Pons (tissue), 1 donor: ENCODE results near the gene CUX1.

Experiments
- DNase-seq: peaks from one replicate; pipeline ENCODE4 v3.0.0-alpha.2; 2016; ENCODE audit warnings: low spot score

Gene CUX1

GRCh38 chr7:101937717-101938514 lies 120.5 kb downstream of the CUX1 start:
- DNase-seq: no peak

DNA sequence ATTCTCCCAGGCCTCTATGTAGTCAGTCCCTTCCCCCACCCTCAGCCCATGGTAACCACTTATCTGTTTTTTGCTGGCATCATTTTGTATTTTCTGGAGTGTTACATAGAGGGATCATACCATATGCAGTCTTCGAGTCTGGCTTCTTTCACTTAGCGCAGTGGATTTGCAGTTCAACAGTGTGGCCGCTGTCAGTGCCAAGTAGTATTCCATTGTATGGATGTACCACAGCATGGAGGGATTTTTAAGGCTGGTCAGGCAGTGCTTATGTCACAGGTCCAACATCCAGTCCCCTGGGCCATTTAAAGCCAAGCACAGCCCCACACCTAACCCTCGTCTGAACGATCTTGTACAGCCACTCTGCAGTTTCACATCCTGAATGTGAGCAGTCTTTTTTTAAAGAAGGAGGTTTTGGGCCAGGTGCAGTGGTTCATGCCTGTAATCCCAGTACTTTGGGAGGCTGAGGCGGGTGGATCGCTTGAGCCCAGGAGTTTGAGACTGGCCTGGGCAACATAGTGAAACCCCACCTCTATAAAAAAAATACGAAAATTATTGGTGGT lies 121.8 kb downstream of the CUX1 start:
- no peak for DNase-seq

GRCh38 chr7:101940151-101940550 lies 122.7 kb downstream of the CUX1 start:
- DNase-seq: no peak

DNA sequence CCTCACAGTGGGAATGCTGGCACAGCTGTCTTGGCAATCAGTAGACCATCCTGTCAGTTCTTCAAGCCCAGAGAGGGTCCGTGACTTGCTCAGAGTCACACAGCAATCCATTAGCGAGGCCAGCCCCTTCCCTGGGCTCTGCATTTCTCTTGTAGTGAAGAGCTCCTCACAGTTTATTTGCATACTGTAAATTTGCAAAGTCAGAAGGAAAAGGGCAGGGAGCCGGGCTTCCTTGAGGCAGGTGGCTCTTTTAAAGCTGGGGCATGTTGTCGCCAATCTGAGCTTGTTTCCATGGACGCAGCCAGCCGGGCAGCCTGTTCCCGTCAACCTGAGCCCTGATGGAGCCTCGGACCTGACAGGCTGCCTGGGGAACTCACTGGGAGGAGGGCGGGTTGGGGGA lies 123.4 kb downstream of the CUX1 start:
- DNase-seq: no peak

DNA sequence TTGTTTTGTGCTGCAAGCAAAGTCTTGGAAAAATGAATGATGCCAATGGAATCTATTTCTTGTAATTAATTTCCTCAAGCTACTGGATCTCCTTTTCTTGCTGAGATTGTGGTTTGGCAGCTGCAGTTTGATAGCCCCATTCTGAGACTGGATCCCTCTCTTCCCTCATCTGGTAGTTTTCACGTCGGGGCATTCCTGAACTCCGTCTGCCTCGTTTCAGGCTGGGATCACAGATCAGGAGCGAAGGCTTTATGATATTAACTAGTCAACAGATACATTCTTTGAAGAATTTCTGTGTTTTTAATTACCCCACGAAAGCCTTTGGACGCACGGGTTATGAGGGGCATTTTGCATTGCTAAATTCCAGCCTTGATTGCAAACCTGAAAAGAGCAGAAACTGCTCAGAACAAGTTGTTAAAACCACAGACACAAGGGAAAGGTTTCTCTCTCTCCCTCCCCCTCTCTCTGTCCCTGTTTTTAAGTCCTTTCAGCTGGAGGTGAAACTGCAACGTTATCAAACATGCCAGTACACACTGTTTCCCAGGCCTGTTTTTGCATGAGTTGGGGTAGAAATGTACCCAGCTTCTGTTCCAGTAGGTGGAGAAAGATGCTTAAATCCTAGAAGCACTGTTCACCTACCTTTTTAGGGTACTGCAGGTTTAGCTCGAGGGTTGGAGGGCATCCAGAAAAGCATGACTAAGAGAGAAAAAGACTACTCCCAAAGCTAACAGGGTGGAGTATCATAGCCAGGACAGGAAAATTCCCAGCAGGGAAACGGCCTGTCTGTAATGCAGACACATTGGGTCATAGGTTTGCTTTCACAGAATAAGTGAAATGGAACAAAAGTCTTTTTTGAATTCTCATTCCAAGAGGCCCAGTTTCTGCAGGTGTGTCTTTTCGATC lies 124.3 kb downstream of the CUX1 start:
- DNase-seq: no peak

GRCh38 chr7:101942603-101943210 lies 125.3 kb downstream of the CUX1 start:
- no peak for DNase-seq

DNA sequence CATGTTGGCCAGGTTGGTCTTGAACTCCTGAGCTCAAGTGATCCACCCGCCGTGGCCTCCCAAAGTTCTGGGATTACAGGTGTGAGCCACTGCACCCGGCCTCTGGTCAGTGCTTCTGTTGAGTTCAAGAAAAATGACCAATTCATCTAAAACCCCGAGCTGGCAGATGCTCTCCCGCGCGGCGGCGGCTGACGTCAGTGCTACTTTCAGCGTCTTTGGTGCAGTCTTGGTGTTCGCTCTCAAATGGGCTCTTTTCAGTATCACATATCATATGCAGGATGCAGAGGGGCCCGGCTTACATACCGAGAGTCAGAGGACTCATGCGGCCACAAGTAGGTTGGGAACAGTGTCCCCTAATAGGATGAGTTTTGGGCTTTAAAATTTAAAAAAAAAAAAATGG lies 125.9 kb downstream of the CUX1 start:
- DNase-seq: no peak

DNA sequence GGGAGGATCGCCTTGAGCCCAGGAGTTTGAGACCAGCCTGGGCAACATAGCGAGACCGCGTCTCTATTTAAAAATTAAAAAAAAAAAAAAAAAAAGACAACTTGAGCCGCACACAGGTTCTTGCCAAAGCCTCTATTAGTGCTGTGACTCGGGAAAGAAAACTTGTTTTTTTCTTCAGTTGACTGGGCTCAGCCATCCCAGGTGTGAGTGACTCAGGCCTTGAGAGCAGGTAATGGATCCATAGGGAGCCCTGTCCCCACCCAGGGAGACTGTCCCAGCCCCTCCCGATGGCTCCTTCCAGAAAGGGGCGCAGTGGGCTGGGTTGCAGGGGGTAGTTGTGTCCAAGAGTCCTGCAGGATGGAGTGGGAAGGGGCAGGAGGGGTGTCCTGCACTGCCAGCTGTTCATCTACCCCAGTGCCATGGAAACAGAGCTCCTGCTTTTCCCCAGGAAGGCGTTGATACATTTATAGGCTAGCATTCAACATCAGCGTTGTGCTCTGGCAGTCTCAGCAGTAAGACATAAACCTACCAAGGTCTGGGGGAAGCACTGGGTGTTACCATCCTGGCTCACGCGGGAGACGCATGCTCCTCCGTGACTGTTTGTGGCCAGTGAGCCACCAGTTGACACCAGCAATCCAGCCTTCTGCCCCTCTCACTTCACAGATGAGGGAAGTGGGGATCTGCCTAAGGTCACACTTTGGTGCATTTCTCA lies 126.6 kb downstream of the CUX1 start:
- DNase-seq: no peak

DNA sequence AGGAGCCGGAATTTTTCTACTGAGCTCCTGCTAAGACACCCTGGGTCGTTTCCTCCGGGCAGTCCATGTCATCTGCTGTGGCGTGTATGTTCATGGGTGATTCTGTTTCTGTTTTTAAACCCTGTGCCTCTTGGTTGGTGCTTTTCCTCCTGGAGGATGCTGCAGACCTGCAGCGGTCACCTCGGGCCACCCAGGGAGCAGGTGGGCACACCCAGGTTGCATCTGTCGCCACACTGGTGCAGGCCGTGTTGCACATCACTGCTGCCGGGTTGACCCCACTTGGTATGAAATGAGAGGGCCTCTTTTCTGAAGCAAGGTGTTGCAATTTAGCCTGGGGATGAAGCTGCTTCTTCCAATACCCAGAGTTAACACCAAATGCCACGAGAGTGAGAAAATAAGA lies 127.2 kb downstream of the CUX1 start:
- no peak for DNase-seq

DNA sequence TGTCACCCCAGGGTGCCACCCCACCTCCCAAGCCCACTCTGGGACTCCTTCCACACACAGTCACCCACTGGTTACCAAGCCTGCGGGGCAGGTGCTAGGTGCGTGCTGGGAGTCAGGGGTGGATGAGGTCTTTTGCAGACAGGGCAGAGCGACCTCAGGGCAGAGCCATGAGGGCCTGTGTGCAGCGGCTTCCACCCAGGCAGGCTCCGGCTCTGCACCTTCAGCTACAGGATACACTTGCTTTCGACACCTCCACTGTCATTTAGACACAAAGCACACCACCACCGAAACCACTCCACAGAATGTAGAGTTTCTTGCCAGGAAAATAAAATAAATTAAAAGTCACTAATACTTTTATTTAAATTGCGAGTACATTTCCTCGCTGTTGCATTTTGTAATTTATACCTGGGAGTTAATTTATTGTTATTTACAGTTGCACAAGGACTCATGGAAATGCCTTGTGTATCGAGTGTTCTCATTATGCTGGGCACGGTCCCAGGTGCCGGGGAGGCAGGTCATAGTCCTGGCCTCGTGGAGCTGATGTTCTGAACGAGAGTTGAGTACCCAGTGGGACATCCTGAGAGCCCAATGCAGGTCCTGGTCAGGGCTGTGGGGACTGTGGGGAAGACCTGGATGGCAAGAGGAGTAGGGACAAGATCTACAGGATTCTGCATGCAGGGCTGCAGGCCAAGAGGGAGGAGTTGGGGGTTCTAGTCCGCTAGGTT lies 127.8 kb downstream of the CUX1 start:
- no peak for DNase-seq

DNA sequence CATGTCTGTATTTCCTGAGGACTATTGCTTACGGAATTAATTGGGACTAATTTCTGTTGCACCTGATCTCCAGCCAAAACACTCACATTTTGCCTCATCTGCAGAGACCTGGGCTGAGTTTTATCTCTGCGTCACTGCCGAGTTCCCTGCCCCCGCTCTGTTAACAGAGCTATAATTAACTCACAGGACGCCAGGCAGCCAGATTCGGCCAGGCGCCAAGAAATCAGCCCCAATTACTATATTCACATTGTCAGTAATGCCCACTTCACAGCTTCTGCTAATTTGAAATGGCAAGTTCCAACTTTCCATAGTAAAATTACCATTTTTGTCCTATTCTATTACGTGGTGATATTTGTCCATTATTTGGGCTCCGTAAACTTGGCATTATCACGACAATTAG lies 130.5 kb downstream of the CUX1 start:
- no peak for DNase-seq

GRCh38 chr7:101948650-101949049 lies 131.2 kb downstream of the CUX1 start:
- DNase-seq: no peak

DNA sequence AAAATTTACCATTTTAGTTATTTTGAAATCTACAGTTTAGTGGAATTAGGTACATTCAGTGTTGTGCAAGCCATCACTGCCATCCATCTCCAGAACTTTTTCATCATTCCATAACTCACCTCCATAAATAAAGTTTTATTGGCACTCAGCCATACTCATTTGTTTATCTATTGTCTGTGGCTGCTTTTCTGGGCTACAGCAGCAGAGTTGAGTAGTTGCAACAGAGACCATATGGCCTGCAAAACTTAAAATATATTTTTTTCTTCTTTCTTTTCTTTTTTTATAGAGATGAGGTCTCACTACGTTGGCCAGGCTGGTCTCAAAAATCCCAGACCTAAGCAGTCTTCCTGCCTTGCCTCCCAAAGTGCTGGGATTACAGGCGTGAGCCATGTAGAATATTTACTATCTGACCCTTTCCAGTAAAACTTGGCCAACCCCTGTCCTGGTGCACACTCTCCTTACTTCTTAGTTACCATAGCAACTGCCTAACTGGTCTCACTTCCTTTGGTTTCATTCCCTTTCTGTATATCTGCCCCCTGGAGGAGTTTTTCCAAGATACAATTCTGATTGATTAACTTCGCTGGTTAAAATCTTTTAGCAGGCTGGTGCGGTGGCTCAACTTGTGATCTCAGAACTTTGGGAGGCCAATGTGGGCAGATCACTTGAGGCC lies 133.2 kb downstream of the CUX1 start:
- no peak for DNase-seq

- DNase-seq: no peak
Observed at GRCh38 chr7:101951757-101952156, 134.3 kb downstream of the CUX1 start.

DNA sequence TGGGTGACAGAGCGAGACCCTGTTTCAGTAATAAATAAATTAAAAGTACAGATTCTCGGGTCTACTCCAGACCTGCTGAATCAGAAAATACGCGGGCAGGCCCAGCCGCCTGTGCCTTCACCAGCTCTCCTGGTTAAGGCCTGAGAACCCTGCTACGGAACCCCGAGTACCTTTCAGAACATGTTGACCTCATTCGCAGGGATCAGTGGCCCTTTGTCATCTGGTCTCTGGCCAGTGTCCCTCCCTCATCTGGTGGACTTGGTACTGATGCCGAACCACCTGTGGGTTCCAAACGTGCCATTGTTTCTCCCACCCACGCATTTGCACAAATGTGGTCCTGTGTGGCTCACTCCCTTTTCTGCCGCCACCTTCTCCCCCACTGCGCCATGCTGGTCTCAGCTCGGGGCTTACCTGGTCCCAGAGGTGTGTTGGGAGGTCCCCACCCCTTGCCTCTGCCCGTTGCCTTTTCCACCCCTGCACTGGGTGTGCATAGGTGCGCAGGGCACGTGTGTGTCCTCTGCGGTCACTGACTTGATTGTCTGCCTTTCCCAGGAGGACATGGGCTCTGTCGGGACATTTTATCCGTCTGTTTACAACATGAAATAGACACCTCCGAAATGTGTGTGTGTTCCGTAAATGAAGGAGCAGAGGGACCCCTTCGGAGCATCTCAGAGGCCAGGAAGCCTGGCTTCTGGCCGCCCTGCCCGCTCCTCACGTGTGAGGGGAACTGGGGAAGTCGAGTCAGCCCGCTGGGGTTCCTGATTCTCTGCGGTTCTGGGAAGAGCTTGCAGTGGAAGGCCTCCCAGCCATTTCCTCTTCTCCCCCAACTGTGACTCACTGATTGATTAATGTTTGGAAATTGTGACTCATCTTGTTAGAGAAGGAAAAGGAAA lies 135.2 kb downstream of the CUX1 start:
- DNase-seq: no peak

- DNase-seq: peak; percentile 8
Observed at GRCh38 chr7:101953248-101953819, 135.9 kb downstream of the CUX1 start.

DNA sequence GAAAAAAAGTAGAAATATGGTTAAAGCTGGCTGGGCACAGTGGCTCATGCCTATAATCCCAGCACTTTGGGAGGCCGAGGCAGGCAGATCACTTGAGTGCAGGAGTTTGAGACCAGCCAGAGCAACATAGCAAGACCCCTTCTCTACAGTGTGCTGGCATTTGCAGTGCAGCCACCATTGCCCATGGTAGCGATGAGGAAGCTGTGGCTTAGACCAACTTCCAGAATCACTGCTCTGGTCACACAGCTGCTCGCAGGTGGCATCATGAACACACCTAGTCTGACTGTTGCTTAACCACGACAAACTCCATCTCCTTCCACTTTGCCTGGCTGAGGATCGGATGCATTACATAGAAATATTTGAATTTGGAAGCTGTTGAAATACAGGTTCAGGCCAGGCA lies 137.1 kb downstream of the CUX1 start:
- DNase-seq: no peak

DNA sequence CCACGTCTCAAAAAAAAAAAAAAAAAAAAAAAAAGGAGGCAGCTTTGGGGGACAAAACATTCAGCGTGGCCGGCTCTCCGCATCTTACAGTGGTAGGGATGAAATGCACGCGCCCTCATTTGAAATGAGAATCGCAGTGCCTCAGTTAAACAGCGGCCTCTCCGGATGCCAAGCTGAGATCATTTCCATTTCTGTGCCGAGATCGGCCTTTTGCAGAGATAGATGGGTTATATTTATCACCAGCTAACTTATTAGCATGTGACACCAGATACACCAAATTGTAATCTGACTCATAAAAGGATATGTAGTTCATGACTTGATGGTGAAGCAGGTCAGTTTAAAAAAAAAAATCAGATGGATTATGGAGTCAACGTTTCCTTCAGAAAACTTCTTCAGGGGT lies 138.7 kb downstream of the CUX1 start:
- no peak for DNase-seq
